Mesenchymal stem cell (in vitro differentiated cells and primary cell): ENCODE results near the gene GTF3C5.
"Not testable (repeated sequence)": the region's sequence is repeated elsewhere in the genome, so short reads cannot be mapped to it uniquely, and the experiment has no call there.

ENCODE experiments used
- DNase-seq: peaks from one replicate; pipeline ENCODE4 v3.0.0-alpha.2; 2013
- H2AFZ ChIP-seq: one replicate; pipeline ENCODE4 v1.6.1; 2013; ENCODE audit warnings: low read depth, mild to moderate bottlenecking, control low read depth, inconsistent platforms, low read length, moderate library complexity
- H2AK5ac ChIP-seq: 2 replicates; pipeline ENCODE4 v1.6.1; 2013; ENCODE audit warnings: low read length, moderate library complexity, mild to moderate bottlenecking, inconsistent platforms; ENCODE audit not compliant: severe bottlenecking
- H2BK120ac ChIP-seq: one replicate; pipeline ENCODE4 v1.6.1; 2013; ENCODE audit warnings: low read depth, mild to moderate bottlenecking, inconsistent platforms, low read length, moderate library complexity
- H2BK12ac ChIP-seq, 2 experiments: one replicate each; pipeline ENCODE4 v1.6.1; 2013; ENCODE audit warnings: inconsistent platforms in 2 of 2, low read length in 2 of 2, mild to moderate bottlenecking in 2 of 2, moderate library complexity in 2 of 2, control low read depth in 1 of 2
- H2BK15ac ChIP-seq: one replicate; pipeline ENCODE4 v1.6.1; 2013; ENCODE audit warnings: mild to moderate bottlenecking, low read depth, inconsistent platforms; ENCODE audit not compliant: poor library complexity, severe bottlenecking
- H2BK5ac ChIP-seq: 2 replicates; pipeline ENCODE4 v1.6.1; 2013; ENCODE audit warnings: low read depth, mild to moderate bottlenecking, low read length, control low read depth, inconsistent platforms; ENCODE audit not compliant: poor library complexity, severe bottlenecking
- H3K14ac ChIP-seq, 2 experiments: one replicate each; pipeline ENCODE4 v1.6.1; 2013; ENCODE audit warnings: inconsistent platforms in 2 of 2, low read length in 2 of 2, control low read depth in 1 of 2, mild to moderate bottlenecking in 1 of 2, moderate library complexity in 1 of 2
- H3K18ac ChIP-seq, 2 experiments: one replicate each; pipeline ENCODE4 v1.6.1; 2013; ENCODE audit warnings: inconsistent platforms in 2 of 2, low read length in 2 of 2, control low read depth in 1 of 2, low read depth in 1 of 2, mild to moderate bottlenecking in 1 of 2
- H3K23ac ChIP-seq, 2 experiments: one replicate each; pipeline ENCODE4 v1.6.1; 2013; ENCODE audit warnings: inconsistent platforms in 2 of 2, low read length in 2 of 2, mild to moderate bottlenecking in 2 of 2, moderate library complexity in 2 of 2, control low read depth in 1 of 2
- H3K27ac ChIP-seq: 2 replicates; pipeline ENCODE4 v1.5.1; 2013; ENCODE audit warnings: mild to moderate bottlenecking, moderate library complexity, low read length, control low read depth, inconsistent platforms; ENCODE audit not compliant: poor library complexity, severe bottlenecking
- H3K27me3 ChIP-seq, 2 experiments: 2 replicates each; pipeline versions ENCODE4 v1.6.1 to v1.7.0; 2013; ENCODE audit warnings: low read length in 2 of 2, mild to moderate bottlenecking in 2 of 2, moderate library complexity in 2 of 2, control low read depth in 1 of 2, inconsistent platforms in 1 of 2; ENCODE audit not compliant: control insufficient read depth in 1 of 2, insufficient read depth in 1 of 2
- H3K36me3 ChIP-seq, 2 experiments: 2 replicates each; pipeline versions ENCODE4 v1.6.1 to v1.7.0; 2013; ENCODE audit warnings: low read length in 2 of 2, control low read depth in 1 of 2, inconsistent platforms in 1 of 2, low read depth in 1 of 2, mild to moderate bottlenecking in 1 of 2; ENCODE audit not compliant: insufficient read depth in 2 of 2, control insufficient read depth in 1 of 2
- H3K4ac ChIP-seq, 2 experiments: one replicate each; pipeline ENCODE4 v1.6.1; 2013; ENCODE audit warnings: inconsistent platforms in 2 of 2, low read length in 2 of 2, mild to moderate bottlenecking in 2 of 2, moderate library complexity in 2 of 2, control low read depth in 1 of 2, low read depth in 1 of 2
- H3K4me1 ChIP-seq: 2 replicates; pipeline ENCODE4 v1.6.1; 2013; ENCODE audit warnings: low read depth, low read length, control low read depth; ENCODE audit not compliant: control insufficient read depth, insufficient read depth
- H3K4me2 ChIP-seq: 2 replicates; pipeline ENCODE4 v1.6.1; 2013; ENCODE audit warnings: low read length, mild to moderate bottlenecking, inconsistent platforms; ENCODE audit not compliant: poor library complexity, severe bottlenecking
- H3K4me3 ChIP-seq, 2 experiments: 2 replicates each; pipeline versions ENCODE4 v1.5.1 to v1.7.0; 2013; ENCODE audit warnings: low read length in 2 of 2, mild to moderate bottlenecking in 2 of 2, control low read depth in 1 of 2, low read depth in 1 of 2; ENCODE audit not compliant: insufficient read depth in 1 of 2
- H3K79me1 ChIP-seq: replicated peaks from 2 replicates; pipeline ENCODE4 v1.6.1; 2013; ENCODE audit warnings: mild to moderate bottlenecking, control low read depth, low read length, inconsistent platforms; ENCODE audit not compliant: poor library complexity, severe bottlenecking
- H3K9ac ChIP-seq: 2 replicates; pipeline ENCODE4 v1.7.0; 2013; ENCODE audit warnings: mild to moderate bottlenecking, low read length, moderate library complexity
- H3K9me3 ChIP-seq: 2 replicates; pipeline ENCODE4 v1.7.0; 2013; ENCODE audit warnings: mild to moderate bottlenecking, low read length; ENCODE audit not compliant: control insufficient read depth
- H4K8ac ChIP-seq: one replicate; pipeline ENCODE4 v1.6.1; 2013; ENCODE audit warnings: inconsistent platforms, mild to moderate bottlenecking, low read length, moderate library complexity
- H4K91ac ChIP-seq: one replicate; pipeline ENCODE4 v1.6.1; 2013; ENCODE audit warnings: mild to moderate bottlenecking, low read length, inconsistent platforms
- WGBS: methylation state at CpG from one replicate; pipeline ENCODE4 v1.1.7; 2013; ENCODE audit warnings: mixed read lengths; 5-methylcytosine and 5-hydroxymethylcytosine counted together

GTF3C5 gene

GRCh38 chr9:133060417-133060841, 29.6 kb downstream of the GTF3C5 start:
- Histone ChIP-seq H2BK12ac (no peak overlapping the region), H2AFZ (no peak overlapping the region), H4K91ac (no peak overlapping the region), H3K36me3 (peaks cover 32 to 49% of the 10 kb centered on the region in 2 experiments), H3K9me3 (no peaks in the 10 kb centered on the region), H4K8ac (no peak overlapping the region), H3K14ac (no peak overlapping the region), H3K9ac (no peak overlapping the region), H3K4me1 (peaks cover 27% of the 10 kb centered on the region), H3K4me2 (no peak overlapping the region), H3K18ac (no peak overlapping the region), H3K4me3 (no peak overlapping the region), H3K79me1 (no peaks in the 10 kb centered on the region), H3K23ac (no peak overlapping the region), H3K27ac (no peak overlapping the region), H3K27me3 (no peaks in the 10 kb centered on the region), H2AK5ac (no peak overlapping the region), H2BK15ac (no peak overlapping the region), H3K4ac (no peak overlapping the region), H2BK5ac (no peak overlapping the region), H2BK120ac (no peak overlapping the region)
- WGBS = 0% methylated on average over 1 of the region's 6 CpGs
- no peak for DNase-seq

DNA sequence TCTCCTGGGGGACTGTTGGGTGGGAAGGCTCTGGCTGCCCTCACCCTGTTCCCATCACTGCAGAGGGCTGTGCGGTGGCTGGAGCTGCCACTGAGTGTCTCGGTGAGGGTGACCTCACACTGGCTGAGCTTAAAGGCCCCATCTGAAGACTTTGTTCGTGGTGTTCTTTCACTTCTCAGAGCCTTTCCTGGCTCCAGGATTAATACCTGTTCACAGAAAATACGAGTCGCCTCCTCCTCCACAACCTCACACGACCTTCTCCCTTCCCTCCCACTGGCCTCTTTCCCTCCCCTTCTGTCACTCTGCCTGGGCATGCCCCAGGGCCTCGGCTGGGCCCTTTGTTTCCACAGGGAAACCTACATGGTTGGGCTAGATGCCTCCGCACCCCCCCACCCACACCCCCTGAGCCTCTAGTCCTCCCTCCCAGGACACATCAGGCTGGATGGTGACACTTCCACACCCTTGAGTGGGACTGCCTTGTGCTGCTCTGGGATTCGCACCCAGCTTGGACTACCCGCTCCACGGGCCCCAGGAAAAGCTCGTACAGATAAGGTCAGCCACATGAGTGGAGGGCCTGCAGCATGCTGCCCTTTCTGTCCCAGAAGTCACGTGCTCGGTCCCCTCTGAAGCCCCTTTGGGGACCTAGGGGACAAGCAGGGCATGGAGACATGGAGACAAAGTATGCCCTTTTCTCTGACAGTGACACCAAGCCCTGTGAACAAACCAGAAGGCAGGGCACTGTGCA, 30.4 kb downstream of the GTF3C5 start:
- not testable (repeated sequence) for H3K14ac ChIP-seq, H2AFZ ChIP-seq, H3K79me1 ChIP-seq, H2BK12ac ChIP-seq, H3K4ac ChIP-seq, H3K4me2 ChIP-seq, H2BK5ac ChIP-seq, H4K8ac ChIP-seq, H3K23ac ChIP-seq, H3K27ac ChIP-seq, H3K9me3 ChIP-seq, H3K4me3 ChIP-seq, H2BK120ac ChIP-seq, H3K27me3 ChIP-seq, H2BK15ac ChIP-seq
- H3K4me1 ChIP-seq = peaks cover 20% of the 10 kb centered on the region
- peak; percentile 12 for DNase-seq
- peak overlapping the region; percentile 2 to 49 for H3K18ac ChIP-seq
- H4K91ac ChIP-seq = peak overlapping the region; percentile 12
- peak overlapping the region; percentile 48 for H3K9ac ChIP-seq
- H3K36me3 ChIP-seq = peaks cover 24 to 50% of the 10 kb centered on the region in 2 experiments
- H2AK5ac ChIP-seq = peak overlapping the region; percentile 68
- 75% methylated on average over 12 of the region's 14 CpGs for WGBS

GRCh38 chr9:133061764-133062145, 31.0 kb downstream of the GTF3C5 start, which contains the start of gene CEL:
CEL (plus strand) TSS chr9:133061981; CDS start chr9:133062003, 22 bp downstream.
- H2AK5ac ChIP-seq = peak within 1 kb of the TSS; percentile 68
- not testable (repeated sequence) for H2BK15ac ChIP-seq, H3K4ac ChIP-seq, H2AFZ ChIP-seq, H2BK120ac ChIP-seq, H3K4me2 ChIP-seq, H4K8ac ChIP-seq, H3K27ac ChIP-seq, H3K79me1 ChIP-seq, H3K27me3 ChIP-seq, H3K9me3 ChIP-seq, DNase-seq, H2BK12ac ChIP-seq, H3K23ac ChIP-seq, H2BK5ac ChIP-seq, H3K14ac ChIP-seq, H3K4me3 ChIP-seq
- peak within 1 kb of the TSS; percentile 2 to 49 for H3K18ac ChIP-seq
- H3K4me1 ChIP-seq = peaks cover 20% of the 10 kb centered on the region
- 88% methylated on average over 2 of the region's 9 CpGs for WGBS
- peaks cover 19 to 49% of the 10 kb centered on the region in 2 experiments for H3K36me3 ChIP-seq
- peak within 1 kb of the TSS; percentile 12 for H4K91ac ChIP-seq
- H3K9ac ChIP-seq = peak within 1 kb of the TSS; percentile 48

- H3K4me2 ChIP-seq, H3K4ac ChIP-seq, H3K18ac ChIP-seq, H3K23ac ChIP-seq, H3K4me3 ChIP-seq, H2BK5ac ChIP-seq, H3K27me3 ChIP-seq, H4K91ac ChIP-seq, H3K9ac ChIP-seq, H4K8ac ChIP-seq, H3K79me1 ChIP-seq, H2BK12ac ChIP-seq, H3K9me3 ChIP-seq, H2BK120ac ChIP-seq, H2BK15ac ChIP-seq, DNase-seq, H3K14ac ChIP-seq, H3K27ac ChIP-seq, H2AK5ac ChIP-seq, H2AFZ ChIP-seq: not testable (repeated sequence)
- Histone ChIP-seq H3K4me1 (peaks cover 17% of the 10 kb centered on the region), H3K36me3 (peaks cover 11 to 41% of the 10 kb centered on the region in 2 experiments)
- no CpG with 5 or more reads among the region's 8 CpGs for WGBS
These were observed 31.8 kb downstream of the GTF3C5 start for GRCh38 chr9:133062569-133062968.
